ENCODE results near the gene COLEC11.
"Not testable (repeated sequence)": the region's sequence is repeated elsewhere in the genome, so short reads cannot be mapped to it uniquely, and the experiment has no call there.

The COLEC11 gene

DNA sequence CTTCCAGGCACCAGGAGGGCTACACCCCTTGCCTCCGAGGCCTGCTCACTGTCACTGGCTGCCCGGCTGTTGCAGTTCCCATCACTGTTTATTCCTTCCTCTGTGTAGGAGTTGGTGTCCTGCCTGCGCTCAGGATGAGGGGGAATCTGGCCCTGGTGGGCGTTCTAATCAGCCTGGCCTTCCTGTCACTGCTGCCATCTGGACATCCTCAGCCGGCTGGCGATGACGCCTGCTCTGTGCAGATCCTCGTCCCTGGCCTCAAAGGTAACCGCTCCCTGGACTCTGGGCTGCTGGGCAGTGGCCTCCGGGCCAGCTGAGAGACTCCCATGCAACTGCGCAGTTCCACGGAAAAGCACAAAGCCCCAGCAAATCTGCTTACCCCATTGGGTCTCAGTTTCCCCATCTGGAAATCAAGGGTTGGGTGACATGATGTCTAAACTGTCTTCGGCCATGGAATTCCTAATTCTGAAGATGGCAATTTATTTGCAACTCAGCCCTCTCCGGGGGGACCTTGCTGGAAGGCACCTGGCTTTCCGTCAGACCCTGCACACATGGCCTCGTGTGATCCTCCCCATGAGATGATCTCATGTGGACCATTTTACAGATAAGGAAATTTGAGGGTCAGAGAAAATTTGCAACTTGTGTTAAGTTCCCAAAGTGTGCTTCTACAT, 9.4 kb downstream of the COLEC11 start:
- TF ChIP-seq, protein P1, sequence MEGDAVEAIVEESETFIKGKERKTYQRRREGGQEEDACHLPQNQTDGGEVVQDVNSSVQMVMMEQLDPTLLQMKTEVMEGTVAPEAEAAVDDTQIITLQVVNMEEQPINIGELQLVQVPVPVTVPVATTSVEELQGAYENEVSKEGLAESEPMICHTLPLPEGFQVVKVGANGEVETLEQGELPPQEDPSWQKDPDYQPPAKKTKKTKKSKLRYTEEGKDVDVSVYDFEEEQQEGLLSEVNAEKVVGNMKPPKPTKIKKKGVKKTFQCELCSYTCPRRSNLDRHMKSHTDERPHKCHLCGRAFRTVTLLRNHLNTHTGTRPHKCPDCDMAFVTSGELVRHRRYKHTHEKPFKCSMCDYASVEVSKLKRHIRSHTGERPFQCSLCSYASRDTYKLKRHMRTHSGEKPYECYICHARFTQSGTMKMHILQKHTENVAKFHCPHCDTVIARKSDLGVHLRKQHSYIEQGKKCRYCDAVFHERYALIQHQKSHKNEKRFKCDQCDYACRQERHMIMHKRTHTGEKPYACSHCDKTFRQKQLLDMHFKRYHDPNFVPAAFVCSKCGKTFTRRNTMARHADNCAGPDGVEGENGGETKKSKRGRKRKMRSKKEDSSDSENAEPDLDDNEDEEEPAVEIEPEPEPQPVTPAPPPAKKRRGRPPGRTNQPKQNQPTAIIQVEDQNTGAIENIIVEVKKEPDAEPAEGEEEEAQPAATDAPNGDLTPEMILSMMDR (IDR thresholded peaks at IDR 0.05; ENCODE audit: extremely low read depth, insufficient read depth, missing control alignments) = no peak
- in situ Hi-C loops (cut with MboI; ENCODE audit: low pct_unique_long_range_greater_than_20kb, low sequenced_read_pairs, unreplicated experiment) = no loop called here
- no peak for DNase-seq (ENCODE audit: low spot score)

DNA sequence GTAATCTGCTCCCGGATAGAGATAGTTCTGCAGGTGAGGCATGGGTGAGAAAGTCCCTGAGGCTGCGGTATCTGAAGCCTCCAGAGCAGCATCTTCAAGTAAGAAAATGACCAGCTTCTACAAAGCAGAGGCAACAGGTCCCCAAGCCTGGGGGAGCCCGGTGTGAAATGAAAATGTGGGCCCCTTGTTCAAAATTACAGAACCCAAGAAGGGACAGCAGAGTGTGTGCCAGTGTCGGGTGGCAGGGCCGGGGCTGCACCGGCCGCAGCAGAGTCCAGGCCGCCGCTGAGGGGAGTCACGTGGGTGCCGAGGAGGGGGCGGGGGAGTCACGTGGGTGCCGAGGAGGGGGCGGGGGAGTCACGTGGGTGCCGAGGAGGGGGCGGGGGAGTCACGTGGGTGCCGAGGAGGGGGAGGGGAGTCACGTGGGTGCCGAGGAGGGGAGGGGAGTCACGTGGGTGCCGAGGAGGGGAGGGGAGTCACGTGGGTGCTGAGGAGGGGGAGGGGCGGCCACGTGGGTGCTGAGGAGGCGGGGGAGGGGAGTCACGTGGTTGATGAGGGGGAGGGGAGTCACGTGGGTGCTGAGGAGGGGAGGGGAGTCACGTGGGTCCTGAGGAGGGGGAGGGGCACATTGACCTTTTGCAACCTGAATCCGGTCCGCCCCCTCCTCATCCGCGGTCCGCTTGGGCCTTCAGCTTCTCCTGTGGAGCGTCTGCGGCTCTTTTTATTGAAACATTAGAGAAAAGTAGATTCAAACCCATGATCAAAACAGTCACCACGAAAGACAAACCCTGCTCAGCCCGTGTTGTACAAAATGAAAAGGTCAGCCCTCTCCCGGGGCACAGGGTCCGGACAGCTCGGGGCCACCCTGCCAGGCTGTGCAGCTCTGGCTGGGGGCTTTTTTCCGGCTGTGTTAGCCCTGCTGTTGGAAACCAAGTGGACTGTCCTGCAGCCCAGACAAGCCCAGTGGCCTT, 10.4 kb downstream of the COLEC11 start:
- in situ Hi-C loops (cut with MboI; ENCODE audit: low pct_unique_long_range_greater_than_20kb, low sequenced_read_pairs, unreplicated experiment) = no loop called here
- peak; percentile 55 for DNase-seq (ENCODE audit: low spot score)
- TF ChIP-seq, protein P1 (IDR thresholded peaks at IDR 0.05; ENCODE audit: extremely low read depth, insufficient read depth, missing control alignments) = no peak

DNA sequence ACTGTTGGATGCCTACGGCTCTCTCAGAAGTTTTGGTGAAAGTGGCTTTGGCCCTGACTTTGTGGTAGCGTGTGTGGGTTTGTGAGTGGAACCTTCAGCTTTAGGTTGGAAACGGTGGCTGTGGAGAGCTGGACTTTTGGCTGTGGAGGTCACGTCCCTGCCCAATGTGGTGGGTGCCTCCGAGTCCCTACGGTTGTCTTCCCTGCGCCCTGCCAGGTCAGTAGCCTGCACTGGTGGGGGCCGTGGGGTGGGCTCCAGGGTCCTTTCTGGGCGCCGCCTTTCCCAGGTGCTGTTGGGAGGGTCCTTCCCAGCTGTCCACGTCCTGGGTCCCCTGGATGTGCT, 11.1 kb downstream of the COLEC11 start:
- in situ Hi-C loops (cut with MboI; ENCODE audit: low pct_unique_long_range_greater_than_20kb, low sequenced_read_pairs, unreplicated experiment) = no loop called here
- DNase-seq (ENCODE audit: low spot score) = no peak
- TF ChIP-seq, protein P1 (IDR thresholded peaks at IDR 0.05; ENCODE audit: extremely low read depth, insufficient read depth, missing control alignments) = no peak

DNA sequence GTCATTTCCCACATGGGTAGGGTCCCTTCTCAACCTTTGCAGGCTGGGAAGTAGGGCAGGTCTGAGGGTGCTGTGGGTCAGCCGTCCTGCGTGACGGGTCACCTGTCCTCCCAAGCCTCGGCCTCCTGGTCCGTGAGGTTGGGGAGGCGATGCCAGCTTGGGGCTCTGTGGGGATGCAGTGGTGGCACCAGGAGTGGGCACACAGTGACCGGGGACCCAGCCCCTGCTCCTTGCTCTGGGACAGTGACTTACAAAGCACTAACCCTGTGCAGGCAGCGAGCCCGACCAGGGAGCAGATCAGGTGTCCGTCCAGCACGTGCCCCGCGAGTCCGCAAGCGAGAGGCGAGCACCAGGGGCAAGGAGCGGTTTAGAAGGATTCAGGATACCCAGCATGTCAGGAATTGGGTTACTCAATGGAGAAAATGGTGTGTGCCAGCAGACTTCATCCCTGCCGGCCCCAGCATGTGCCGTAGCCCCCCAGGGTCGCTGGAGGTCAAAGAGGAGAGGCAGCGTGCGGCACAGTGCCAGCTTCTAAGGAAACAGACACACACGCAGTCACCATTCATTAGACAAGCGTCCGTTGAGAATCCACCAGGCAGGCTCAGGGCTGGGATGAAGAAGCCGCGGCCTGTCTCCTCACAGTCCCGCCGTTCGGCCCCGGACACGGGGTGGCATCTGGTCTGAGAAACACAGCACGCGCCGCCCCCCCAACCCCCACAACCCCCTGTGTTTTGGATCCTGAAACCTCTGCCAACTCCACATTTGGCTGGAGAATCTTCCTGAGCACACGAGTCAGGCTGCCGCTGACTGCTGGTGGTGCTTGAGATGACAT, 11.7 kb downstream of the COLEC11 start:
- in situ Hi-C loops (cut with MboI; ENCODE audit: low pct_unique_long_range_greater_than_20kb, low sequenced_read_pairs, unreplicated experiment) = no loop called here
- TF ChIP-seq, protein P1 (IDR thresholded peaks at IDR 0.05; ENCODE audit: extremely low read depth, insufficient read depth, missing control alignments) = no peak
- no peak for DNase-seq (ENCODE audit: low spot score)

DNA sequence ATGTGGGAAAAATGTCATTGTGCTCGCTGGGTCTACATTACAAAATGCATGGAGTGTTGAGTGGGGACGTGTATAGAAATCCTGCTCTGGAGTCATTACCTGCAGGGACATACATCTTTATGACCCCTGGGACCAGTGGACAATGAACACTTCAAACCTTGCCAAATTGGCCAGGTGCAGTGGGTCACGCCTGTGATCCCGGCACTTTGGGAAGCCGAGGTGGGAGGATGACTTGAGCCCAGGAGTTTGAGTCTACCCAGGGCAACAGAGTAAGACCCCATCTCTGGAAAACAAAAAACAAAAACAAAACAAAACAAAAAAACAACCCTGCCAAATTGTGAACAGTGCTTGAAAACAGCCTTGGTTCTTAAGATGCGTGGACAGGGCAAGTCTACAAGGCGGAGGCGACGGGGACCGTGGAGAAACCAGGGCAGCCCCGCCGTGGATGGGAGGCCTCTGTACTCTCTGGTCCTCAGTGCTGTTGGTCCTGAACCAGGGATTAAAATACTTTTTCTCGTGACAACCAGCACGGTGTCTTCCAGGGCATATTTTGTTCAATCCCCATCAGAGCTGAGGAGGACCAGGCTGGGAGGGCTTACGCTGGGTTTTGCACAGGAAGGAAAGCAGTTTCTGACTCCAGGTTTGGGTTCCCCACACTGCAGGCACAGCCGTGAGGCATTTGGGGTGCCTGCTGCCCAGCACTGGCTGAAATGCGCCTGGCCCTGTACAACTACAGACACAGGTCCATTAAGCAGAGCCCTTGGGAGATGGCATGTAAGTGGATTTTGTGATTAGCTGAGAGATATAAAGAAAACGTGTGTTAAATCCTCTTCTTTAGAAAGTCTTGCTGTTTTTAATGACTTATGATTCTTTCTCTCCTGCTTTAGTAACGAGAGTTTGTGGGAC, 13.7 kb downstream of the COLEC11 start:
- in situ Hi-C loops (cut with MboI; ENCODE audit: low pct_unique_long_range_greater_than_20kb, low sequenced_read_pairs, unreplicated experiment) = no loop called here
- TF ChIP-seq, protein P1 (IDR thresholded peaks at IDR 0.05; ENCODE audit: extremely low read depth, insufficient read depth, missing control alignments) = no peak
- no peak for DNase-seq (ENCODE audit: low spot score)

DNA sequence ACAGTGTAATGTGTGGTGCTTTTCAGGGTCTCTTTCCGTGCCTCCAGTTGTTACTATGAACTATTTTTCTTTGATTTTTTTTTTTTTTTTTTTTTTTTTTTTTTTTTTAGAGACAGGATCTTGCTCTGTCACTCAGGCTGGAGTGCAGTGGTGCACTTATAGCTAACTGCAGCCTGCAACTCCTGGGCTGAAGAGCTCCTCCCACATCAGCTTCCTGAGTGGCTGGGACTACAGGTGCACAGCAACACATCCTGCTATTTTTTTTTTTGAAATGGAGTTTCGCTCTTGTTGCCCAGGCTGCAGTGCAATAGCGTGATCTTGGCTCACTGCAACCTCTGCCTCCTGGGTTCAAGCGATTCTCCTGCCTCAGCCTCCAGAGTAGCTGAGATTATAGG, 14.4 kb downstream of the COLEC11 start:
- in situ Hi-C loops (cut with MboI; ENCODE audit: low pct_unique_long_range_greater_than_20kb, low sequenced_read_pairs, unreplicated experiment); DNase-seq (ENCODE audit: low spot score): not testable (repeated sequence)

Measured in GM13977 (cell line).